Endothelial cell of umbilical vein (primary cell): ENCODE data around the gene IQCE.

Source experiments
- EZH2 ChIP-seq: IDR thresholded peaks from 2 replicates; pipeline ENCODE4 v1.6.1; 2012; ENCODE audit warnings: borderline replicate concordance, low read depth, mild to moderate bottlenecking, moderate library complexity, low read length, inconsistent platforms; ENCODE audit not compliant: severe bottlenecking
- GATA2 ChIP-seq: IDR thresholded peaks from 2 replicates; pipeline ENCODE4 v1.7.0; 2011; ENCODE audit warnings: low read depth, mild to moderate bottlenecking, moderate library complexity, mixed read lengths, low read length; ENCODE audit not compliant: insufficient read length, insufficient read depth
- JUN ChIP-seq: IDR thresholded peaks from 2 replicates; pipeline ENCODE4 v1.6.1; 2011; ENCODE audit warnings: borderline replicate concordance, low read depth; ENCODE audit not compliant: insufficient read length, insufficient read depth
- POLR2A ChIP-seq: IDR thresholded peaks from 2 replicates; pipeline ENCODE4 v1.6.1; 2012; ENCODE audit warnings: low read depth, mild to moderate bottlenecking, control low read depth, low read length
- POLR2AphosphoS5 ChIP-seq: IDR thresholded peaks from 2 replicates; pipeline ENCODE4 v1.6.1; 2012; ENCODE audit warnings: low read depth, mild to moderate bottlenecking, control low read depth, low read length, moderate library complexity; ENCODE audit not compliant: insufficient read depth
- TF ChIP-seq, protein P1 (sequence below), 2 donors: IDR thresholded peaks; 1 replicate in 1 of 2; 2 replicates in 1 of 2; pipeline ENCODE4 v1.5.1; 2011; ENCODE audit warnings: low read length in 2 of 2, mild to moderate bottlenecking in 2 of 2, moderate library complexity in 2 of 2, control low read depth in 1 of 2, inconsistent platforms in 1 of 2, low read depth in 1 of 2; ENCODE audit not compliant: insufficient read depth in 1 of 2; ENCODE audit errors: extremely low read depth in 1 of 2
- TF ChIP-seq, protein P2 (sequence below): IDR thresholded peaks from 2 replicates; pipeline ENCODE4 v1.6.1; 2011; ENCODE audit not compliant: insufficient read depth, insufficient read length

DNA sequence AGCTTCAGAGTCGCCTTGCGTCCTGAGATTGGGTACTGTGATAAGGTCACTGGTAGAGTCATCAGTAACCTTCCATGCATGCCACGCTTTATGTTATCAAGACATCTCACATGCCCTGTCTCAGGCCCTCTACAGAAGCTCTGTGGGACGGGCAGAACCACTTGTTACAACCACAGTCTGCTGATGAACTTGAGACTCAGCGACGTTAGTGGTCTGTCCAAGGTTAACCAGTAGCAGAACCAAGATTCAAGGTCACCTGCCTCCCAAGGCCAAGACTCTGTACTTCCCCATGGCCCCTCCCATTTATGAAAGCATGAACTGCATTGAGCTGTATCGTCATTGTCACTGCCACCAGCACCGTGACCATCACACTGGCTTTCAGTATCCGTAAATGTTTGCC is 15.0 kb downstream of the IQCE start:
- no peak for TF ChIP-seq POLR2A
- TF ChIP-seq, protein P1, sequence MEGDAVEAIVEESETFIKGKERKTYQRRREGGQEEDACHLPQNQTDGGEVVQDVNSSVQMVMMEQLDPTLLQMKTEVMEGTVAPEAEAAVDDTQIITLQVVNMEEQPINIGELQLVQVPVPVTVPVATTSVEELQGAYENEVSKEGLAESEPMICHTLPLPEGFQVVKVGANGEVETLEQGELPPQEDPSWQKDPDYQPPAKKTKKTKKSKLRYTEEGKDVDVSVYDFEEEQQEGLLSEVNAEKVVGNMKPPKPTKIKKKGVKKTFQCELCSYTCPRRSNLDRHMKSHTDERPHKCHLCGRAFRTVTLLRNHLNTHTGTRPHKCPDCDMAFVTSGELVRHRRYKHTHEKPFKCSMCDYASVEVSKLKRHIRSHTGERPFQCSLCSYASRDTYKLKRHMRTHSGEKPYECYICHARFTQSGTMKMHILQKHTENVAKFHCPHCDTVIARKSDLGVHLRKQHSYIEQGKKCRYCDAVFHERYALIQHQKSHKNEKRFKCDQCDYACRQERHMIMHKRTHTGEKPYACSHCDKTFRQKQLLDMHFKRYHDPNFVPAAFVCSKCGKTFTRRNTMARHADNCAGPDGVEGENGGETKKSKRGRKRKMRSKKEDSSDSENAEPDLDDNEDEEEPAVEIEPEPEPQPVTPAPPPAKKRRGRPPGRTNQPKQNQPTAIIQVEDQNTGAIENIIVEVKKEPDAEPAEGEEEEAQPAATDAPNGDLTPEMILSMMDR (IDR thresholded peaks at IDR 0.05; ENCODE audit: extremely low read depth in 1 of 2, insufficient read depth in 1 of 2, low read depth in 1 of 2, low read length in 2 of 2), result no peak
- no peak for TF ChIP-seq GATA2
- TF ChIP-seq EZH2, result no peak
- no peak for TF ChIP-seq POLR2AphosphoS5
- no peak for TF ChIP-seq JUN
- TF ChIP-seq, protein P2, sequence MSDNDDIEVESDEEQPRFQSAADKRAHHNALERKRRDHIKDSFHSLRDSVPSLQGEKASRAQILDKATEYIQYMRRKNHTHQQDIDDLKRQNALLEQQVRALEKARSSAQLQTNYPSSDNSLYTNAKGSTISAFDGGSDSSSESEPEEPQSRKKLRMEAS, result no peak
